Measurements from ENCODE around the gene HDLBP. TPM values are rescaled to one million over a fixed set of nuclear protein-coding genes. Genes with fewer than 3 reads are reported as not detected.
A peak's percentile ranks its signal among the peaks of the same experiment; 100 is the strongest.

Gene HDLBP
- total RNA-seq, 1 donor: 1,418 TPM

GRCh38 chr2:241359481-241360045, 44.1 kb upstream of the HDLBP start:
- H4K20me1 ChIP-seq (ENCODE audit: insufficient read depth, low read length): peaks cover 26% of the 10 kb centered on the region
- no peak for TF ChIP-seq CTCF (IDR thresholded peaks at IDR 0.05; ENCODE audit: extremely low read depth, low read depth, low read length)
- H2AFZ ChIP-seq (ENCODE audit: low read length): no peak overlapping the region
- no peak overlapping the region for H3K4me3 ChIP-seq (ENCODE audit: insufficient read depth, low read length)
- peaks cover 5% of the 10 kb centered on the region for H3K36me3 ChIP-seq (ENCODE audit: insufficient read depth, low read length)
- no peaks in the 10 kb centered on the region for H3K27me3 ChIP-seq (ENCODE audit: insufficient read depth, low read length)
- H3K27ac ChIP-seq (ENCODE audit: low read depth, low read length): no peak overlapping the region
- H3K9me3 ChIP-seq (ENCODE audit: low read depth, low read length): no peaks in the 10 kb centered on the region
- peak; percentile 58 for DNase-seq (ENCODE audit: insufficient read length, low spot score, missing footprints)
- H3K4me1 ChIP-seq (ENCODE audit: insufficient read depth, low read length): peaks cover 32% of the 10 kb centered on the region
- H3K79me2 ChIP-seq (ENCODE audit: insufficient read depth, low read length): peaks cover 76% of the 10 kb centered on the region
- no peak overlapping the region for H3K4me2 ChIP-seq (ENCODE audit: insufficient read depth, low read length)

GRCh38 chr2:241358470-241358869, 43.0 kb upstream of the HDLBP start:
- Histone ChIP-seq H3K4me2 (ENCODE audit: insufficient read depth, low read length) (peak overlapping the region; percentile 34), H3K4me3 (ENCODE audit: insufficient read depth, low read length) (no peak overlapping the region), H3K9me3 (ENCODE audit: low read depth, low read length) (no peaks in the 10 kb centered on the region), H3K27me3 (ENCODE audit: insufficient read depth, low read length) (no peaks in the 10 kb centered on the region), H4K20me1 (ENCODE audit: insufficient read depth, low read length) (peaks cover 26% of the 10 kb centered on the region), H2AFZ (ENCODE audit: low read length) (no peak overlapping the region), H3K79me2 (ENCODE audit: insufficient read depth, low read length) (peaks cover 67% of the 10 kb centered on the region), H3K36me3 (ENCODE audit: insufficient read depth, low read length) (peaks cover 16% of the 10 kb centered on the region), H3K4me1 (ENCODE audit: insufficient read depth, low read length) (peaks cover 26% of the 10 kb centered on the region), H3K27ac (ENCODE audit: low read depth, low read length) (no peak overlapping the region)
- TF ChIP-seq CTCF (IDR thresholded peaks at IDR 0.05; ENCODE audit: extremely low read depth, low read depth, low read length): no peak
- no peak for DNase-seq (ENCODE audit: insufficient read length, low spot score, missing footprints)

GRCh38 chr2:241357531-241357930, 42.1 kb upstream of the HDLBP start:
- Histone ChIP-seq H3K4me3 (ENCODE audit: insufficient read depth, low read length) (peak overlapping the region; percentile 92), H4K20me1 (ENCODE audit: insufficient read depth, low read length) (peaks cover 20% of the 10 kb centered on the region)

GRCh38 chr2:241356871-241357260, 41.4 kb upstream of the HDLBP start:
- peaks cover 32% of the 10 kb centered on the region for H3K36me3 ChIP-seq (ENCODE audit: insufficient read depth, low read length)
- H3K79me2 ChIP-seq (ENCODE audit: insufficient read depth, low read length): peaks cover 54% of the 10 kb centered on the region
- H2AFZ ChIP-seq (ENCODE audit: low read length): peak overlapping the region; percentile 32
- peak overlapping the region; percentile 48 for H3K27ac ChIP-seq (ENCODE audit: low read depth, low read length)
- H3K4me3 ChIP-seq (ENCODE audit: insufficient read depth, low read length): peak overlapping the region; percentile 92
- H3K27me3 ChIP-seq (ENCODE audit: insufficient read depth, low read length): no peaks in the 10 kb centered on the region
- TF ChIP-seq CTCF (IDR thresholded peaks at IDR 0.05; ENCODE audit: extremely low read depth, low read depth, low read length): no peak
- H3K9me3 ChIP-seq (ENCODE audit: low read depth, low read length): no peaks in the 10 kb centered on the region
- peaks cover 20% of the 10 kb centered on the region for H4K20me1 ChIP-seq (ENCODE audit: insufficient read depth, low read length)
- no peak for DNase-seq (ENCODE audit: insufficient read length, low spot score, missing footprints)
- peak overlapping the region; percentile 96 for H3K4me2 ChIP-seq (ENCODE audit: insufficient read depth, low read length)
- peaks cover 23% of the 10 kb centered on the region for H3K4me1 ChIP-seq (ENCODE audit: insufficient read depth, low read length)

More at GRCh38 chr2:241357531-241357930, 42.1 kb upstream of the HDLBP start:
- Histone ChIP-seq H3K9me3 (ENCODE audit: low read depth, low read length) (no peaks in the 10 kb centered on the region), H3K4me1 (ENCODE audit: insufficient read depth, low read length) (peaks cover 23% of the 10 kb centered on the region), H3K27ac (ENCODE audit: low read depth, low read length) (peak overlapping the region; percentile 48), H3K79me2 (ENCODE audit: insufficient read depth, low read length) (peaks cover 58% of the 10 kb centered on the region), H3K4me2 (ENCODE audit: insufficient read depth, low read length) (peak overlapping the region; percentile 96), H3K27me3 (ENCODE audit: insufficient read depth, low read length) (no peaks in the 10 kb centered on the region), H2AFZ (ENCODE audit: low read length) (no peak overlapping the region), H3K36me3 (ENCODE audit: insufficient read depth, low read length) (peaks cover 25% of the 10 kb centered on the region)
- no peak for TF ChIP-seq CTCF (IDR thresholded peaks at IDR 0.05; ENCODE audit: extremely low read depth, low read depth, low read length)
- DNase-seq (ENCODE audit: insufficient read length, low spot score, missing footprints): no peak

All from osteoblast (primary cell).